GM12875 (cell line): ENCODE data around the gene FLG2.
"Not testable (repeated sequence)": the region's sequence is repeated elsewhere in the genome, so short reads cannot be mapped to it uniquely, and the experiment has no call there.

Experiments used
- H3K4me3 ChIP-seq: one replicate; pipeline ENCODE4 v1.5.1; 2011; ENCODE audit warnings: low read depth, low read length, control low read depth
- CTCF ChIP-seq: IDR thresholded peaks from 2 replicates; pipeline ENCODE4 v1.5.1; 2011; ENCODE audit warnings: low read depth, mild to moderate bottlenecking, control low read depth, inconsistent platforms, low read length, moderate library complexity, borderline replicate concordance; ENCODE audit not compliant: insufficient read depth

The FLG2 gene

GRCh38 chr1:152313970-152314369 is 45.8 kb downstream of the FLG2 start:
- TF ChIP-seq CTCF: no peak
- H3K4me3 ChIP-seq: no peak overlapping the region

GRCh38 chr1:152313319-152313801 is 46.4 kb downstream of the FLG2 start:
- no peak for TF ChIP-seq CTCF
- H3K4me3 ChIP-seq: no peak overlapping the region

DNA sequence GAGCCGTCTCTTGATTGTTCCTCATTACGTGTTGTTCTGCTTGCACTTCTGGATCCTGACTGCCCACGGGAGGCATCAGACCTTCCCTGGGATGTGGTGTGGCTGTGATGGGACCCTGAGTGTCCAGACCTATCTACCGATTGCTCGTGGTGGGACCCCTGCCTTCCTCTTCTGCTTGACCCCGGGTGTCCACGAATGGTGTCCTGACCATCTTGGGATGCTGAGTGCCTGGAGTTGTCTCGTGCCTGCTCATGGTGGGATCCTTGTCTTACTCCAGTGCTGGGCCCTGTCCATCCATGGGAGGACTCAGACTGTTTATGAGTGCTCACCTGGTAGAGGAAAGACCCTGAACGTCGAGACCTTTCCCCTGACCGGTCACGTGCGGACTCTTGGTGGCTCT is 47.6 kb downstream of the FLG2 start:
- H3K4me3 ChIP-seq: not testable (repeated sequence)

DNA sequence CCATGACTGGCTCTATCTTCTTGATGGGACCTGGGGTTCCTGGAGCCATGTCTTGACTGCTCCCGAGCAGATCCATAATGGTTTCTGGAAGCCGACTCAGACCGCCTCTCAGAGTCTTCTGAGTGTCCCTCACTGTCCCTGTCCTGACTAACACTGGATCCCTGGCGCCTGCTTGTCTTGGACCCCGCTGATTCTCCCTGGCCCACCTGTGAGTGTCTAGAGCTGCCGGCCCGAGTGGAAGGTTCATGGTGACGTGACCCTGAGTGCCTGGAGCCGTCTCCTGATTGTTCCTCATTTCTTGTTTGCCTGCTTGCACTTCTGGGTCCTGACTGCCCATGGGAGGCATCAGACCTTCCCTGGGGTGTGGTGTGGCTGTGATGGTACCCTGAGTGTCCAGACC is 49.9 kb downstream of the FLG2 start:
- no peak for TF ChIP-seq CTCF

GRCh38 chr1:152309320-152309901 is 50.4 kb downstream of the FLG2 start:
- not testable (repeated sequence) for H3K4me3 ChIP-seq

More for the DNA sequence above, 49.9 kb downstream of the FLG2 start:
- no peak overlapping the region for H3K4me3 ChIP-seq

- not testable (repeated sequence) for H3K4me3 ChIP-seq
Measured at GRCh38 chr1:152308758-152309157, 51.0 kb downstream of the FLG2 start.

DNA sequence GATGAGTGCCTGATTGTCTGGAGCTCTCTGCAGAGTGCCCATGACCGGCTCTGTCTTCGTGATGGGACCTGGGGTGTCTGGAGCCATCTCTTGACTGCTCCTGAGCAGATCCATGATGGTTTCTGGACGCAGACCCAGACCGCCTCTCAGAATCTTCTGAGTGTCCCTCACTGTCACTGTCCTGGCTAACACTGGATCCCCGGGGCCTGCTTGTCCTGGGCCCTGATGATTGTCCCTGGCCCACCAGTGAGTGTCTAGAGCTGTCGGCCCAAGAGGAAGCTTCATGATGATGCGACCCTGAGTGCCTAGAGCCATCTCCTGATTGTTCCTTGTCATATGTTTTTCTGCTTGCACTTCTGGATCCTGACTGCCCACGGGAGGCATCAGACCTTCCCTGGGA is 51.8 kb downstream of the FLG2 start:
- H3K4me3 ChIP-seq: not testable (repeated sequence)

GRCh38 chr1:152306123-152306522 is 53.7 kb downstream of the FLG2 start:
- not testable (repeated sequence) for H3K4me3 ChIP-seq

GRCh38 chr1:152304773-152305172 is 55.0 kb downstream of the FLG2 start:
- H3K4me3 ChIP-seq: not testable (repeated sequence)

GRCh38 chr1:152303139-152303872 is 56.5 kb downstream of the FLG2 start:
- H3K4me3 ChIP-seq: not testable (repeated sequence)
